Neural cell (in vitro differentiated cells): Measurements from ENCODE around the gene RAB17. TPM values are rescaled to one million over a fixed set of nuclear protein-coding genes. Genes with fewer than 3 reads are reported as not detected.

ENCODE experiments used
- H2AFZ ChIP-seq: fragments of 200-600, 300-800 bp; sonication (generic), shearing (Covaris generic); 2 replicates; pipeline ENCODE4 v1.6.0; 2014; ENCODE audit warnings: low read depth, mild to moderate bottlenecking, antibody characterized with exemption, low read length, moderate library complexity
- H3F3A ChIP-seq: fragments of 200-600 bp; shearing (Covaris generic); 2 replicates; pipeline ENCODE4 v1.6.1; 2016; ENCODE audit warnings: mild to moderate bottlenecking, moderate library complexity, mixed read lengths, antibody characterized with exemption, low read length; ENCODE audit not compliant: insufficient read depth, poor library complexity, severe bottlenecking
- H3K27ac ChIP-seq: fragments of 200-600, 300-800 bp; sonication (generic), shearing (Covaris generic); 2 replicates; pipeline ENCODE4 v1.5.1; 2014; ENCODE audit warnings: mild to moderate bottlenecking, low read length, moderate library complexity
- H3K27me3 ChIP-seq: fragments of 300-800, 200-600 bp; sonication (generic), shearing (Covaris generic); 2 replicates; pipeline ENCODE4 v1.6.0; 2014; ENCODE audit warnings: mild to moderate bottlenecking, low read depth, low read length, moderate library complexity; ENCODE audit not compliant: insufficient read depth
- H3K36me3 ChIP-seq: fragments of 300-800, 200-600 bp; sonication (generic), shearing (Covaris generic); 2 replicates; pipeline ENCODE4 v1.5.1; 2014; ENCODE audit warnings: mild to moderate bottlenecking, antibody characterized with exemption, low read length, moderate library complexity; ENCODE audit not compliant: insufficient read depth
- H3K4me2 ChIP-seq: fragments of 300-800, 200-600 bp; sonication (generic), shearing (Covaris generic); 2 replicates; pipeline ENCODE4 v1.6.0; 2014; ENCODE audit warnings: mild to moderate bottlenecking, low read length
- H3K4me3 ChIP-seq: fragments of 300-800, 200-600 bp; sonication (generic), shearing (Covaris generic); 2 replicates; pipeline ENCODE4 v1.5.1; 2014; ENCODE audit warnings: mild to moderate bottlenecking, low read length, moderate library complexity
- H3K79me2 ChIP-seq: fragments of 200-600 bp; shearing (Covaris generic); replicated peaks from 2 replicates; pipeline ENCODE4 v1.6.0; 2014; ENCODE audit warnings: mild to moderate bottlenecking, low read length, moderate library complexity; ENCODE audit not compliant: insufficient read depth
- H3K9ac ChIP-seq: fragments of 300-800, 200-600 bp; sonication (generic), shearing (Covaris generic); 2 replicates; pipeline ENCODE4 v1.6.1; 2016; ENCODE audit warnings: mild to moderate bottlenecking, low read length, mixed read lengths
- H3K9me2 ChIP-seq: fragments of 200-600 bp; shearing (Covaris generic); 2 replicates; pipeline ENCODE4 v1.6.1; 2016; ENCODE audit warnings: mild to moderate bottlenecking, low read length, mixed read lengths; ENCODE audit not compliant: insufficient read depth
- H3K9me3 ChIP-seq: fragments of 200-600, 300-800 bp; sonication (generic), shearing (Covaris generic); 2 replicates; pipeline ENCODE4 v1.6.1; 2016; ENCODE audit warnings: mild to moderate bottlenecking, mixed run types, low read length, moderate library complexity, mixed read lengths
- H4K20me1 ChIP-seq: fragments of 200-600 bp; shearing (Covaris generic); 2 replicates; pipeline ENCODE4 v1.6.1; 2016; ENCODE audit warnings: mild to moderate bottlenecking, mixed run types; ENCODE audit not compliant: insufficient read depth
- EP300 ChIP-seq: fragments of 450-650 bp; conservative IDR thresholded peaks from 2 replicates; pipeline ENCODE4 v1.6.1; 2014; ENCODE audit warnings: antibody characterized with exemption, mild to moderate bottlenecking, moderate library complexity; ENCODE audit not compliant: poor library complexity, severe bottlenecking
- EZH2 ChIP-seq: fragments of 200-600, 300-800 bp; shearing (Covaris generic), sonication (generic); IDR thresholded peaks from 2 replicates; pipeline ENCODE4 v1.6.1; 2014; ENCODE audit warnings: antibody characterized with exemption, low read length, borderline replicate concordance, mild to moderate bottlenecking; ENCODE audit not compliant: insufficient read depth, poor library complexity, severe bottlenecking
- MXI1 ChIP-seq: fragments of 450-650 bp; conservative IDR thresholded peaks from 2 replicates; pipeline ENCODE4 v1.6.1; 2014; ENCODE audit warnings: antibody characterized with exemption, mild to moderate bottlenecking; ENCODE audit not compliant: poor library complexity, severe bottlenecking
- POLR2AphosphoS5 ChIP-seq: IDR thresholded peaks from 2 replicates; pipeline ENCODE4 v1.6.1; 2012
- RAD21 ChIP-seq: fragments of 450-650 bp; conservative IDR thresholded peaks from 2 replicates; pipeline ENCODE4 v1.6.1; 2014; ENCODE audit warnings: antibody characterized with exemption, mild to moderate bottlenecking, moderate library complexity
- SMC3 ChIP-seq: fragments of 450-650 bp; conservative IDR thresholded peaks from 2 replicates; pipeline ENCODE4 v1.6.1; 2014; ENCODE audit warnings: antibody characterized with exemption, mild to moderate bottlenecking, moderate library complexity; ENCODE audit not compliant: poor library complexity
- TAF1 ChIP-seq: IDR thresholded peaks from 2 replicates; pipeline ENCODE4 v1.6.1; 2012; ENCODE audit warnings: low read depth
- polyA plus RNA-seq: library from polyadenylated mRNA; depleted of rRNA; stranded (reverse); fragments of >200 nt; gene quantifications from 2 replicates; pipeline ENCODE4 v1.2.3, GENCODE V29; 2014
- TF ChIP-seq, protein P1 (sequence below): fragments of 450-650 bp; IDR thresholded peaks from 2 replicates; pipeline ENCODE4 v1.5.1; 2014; ENCODE audit warnings: antibody characterized with exemption, mild to moderate bottlenecking, moderate library complexity; ENCODE audit not compliant: poor library complexity, severe bottlenecking
- TF ChIP-seq, protein P2 (sequence below): IDR thresholded peaks from 2 replicates; pipeline ENCODE4 v1.6.1; 2012; ENCODE audit warnings: borderline replicate concordance

Gene RAB17
- polyA plus RNA-seq, 1 donor from 2014 or later: not detected

DNA sequence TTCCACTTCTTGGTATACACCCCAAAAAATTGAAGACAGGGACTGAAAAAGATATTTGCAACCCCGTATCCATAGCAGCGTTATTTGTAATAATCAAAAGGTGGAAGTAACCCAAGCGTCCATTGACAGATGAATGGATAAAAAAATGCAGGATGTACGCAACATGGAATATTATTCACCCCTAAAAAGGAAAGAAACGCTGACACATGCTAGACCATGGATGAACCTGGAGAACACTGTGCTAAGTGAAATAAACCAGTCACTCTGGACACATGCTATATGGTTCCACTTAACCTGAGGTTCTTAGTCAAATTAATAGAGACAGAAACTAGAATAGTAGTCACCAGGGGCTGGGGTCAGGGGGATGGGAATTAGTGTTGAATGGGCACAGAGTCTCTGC lies 62.8 kb downstream of the RAB17 start:
- Histone ChIP-seq H4K20me1 (no peaks in the 10 kb centered on the region), H3K9me3 (no peaks in the 10 kb centered on the region), H2AFZ (no peak overlapping the region), H3K79me2 (no peaks in the 10 kb centered on the region), H3K36me3 (no peaks in the 10 kb centered on the region), H3K9me2 (no peaks in the 10 kb centered on the region), H3K27me3 (no peaks in the 10 kb centered on the region), H3K4me3 (no peak overlapping the region), H3K9ac (no peak overlapping the region), H3K27ac (no peak overlapping the region), H3F3A (no peaks in the 10 kb centered on the region), H3K4me2 (no peak overlapping the region)
- TF ChIP-seq EP300 (no peak), TAF1 (no peak), MXI1 (no peak), RAD21 (no peak)
- TF ChIP-seq, protein P1, sequence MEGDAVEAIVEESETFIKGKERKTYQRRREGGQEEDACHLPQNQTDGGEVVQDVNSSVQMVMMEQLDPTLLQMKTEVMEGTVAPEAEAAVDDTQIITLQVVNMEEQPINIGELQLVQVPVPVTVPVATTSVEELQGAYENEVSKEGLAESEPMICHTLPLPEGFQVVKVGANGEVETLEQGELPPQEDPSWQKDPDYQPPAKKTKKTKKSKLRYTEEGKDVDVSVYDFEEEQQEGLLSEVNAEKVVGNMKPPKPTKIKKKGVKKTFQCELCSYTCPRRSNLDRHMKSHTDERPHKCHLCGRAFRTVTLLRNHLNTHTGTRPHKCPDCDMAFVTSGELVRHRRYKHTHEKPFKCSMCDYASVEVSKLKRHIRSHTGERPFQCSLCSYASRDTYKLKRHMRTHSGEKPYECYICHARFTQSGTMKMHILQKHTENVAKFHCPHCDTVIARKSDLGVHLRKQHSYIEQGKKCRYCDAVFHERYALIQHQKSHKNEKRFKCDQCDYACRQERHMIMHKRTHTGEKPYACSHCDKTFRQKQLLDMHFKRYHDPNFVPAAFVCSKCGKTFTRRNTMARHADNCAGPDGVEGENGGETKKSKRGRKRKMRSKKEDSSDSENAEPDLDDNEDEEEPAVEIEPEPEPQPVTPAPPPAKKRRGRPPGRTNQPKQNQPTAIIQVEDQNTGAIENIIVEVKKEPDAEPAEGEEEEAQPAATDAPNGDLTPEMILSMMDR: no peak

DNA sequence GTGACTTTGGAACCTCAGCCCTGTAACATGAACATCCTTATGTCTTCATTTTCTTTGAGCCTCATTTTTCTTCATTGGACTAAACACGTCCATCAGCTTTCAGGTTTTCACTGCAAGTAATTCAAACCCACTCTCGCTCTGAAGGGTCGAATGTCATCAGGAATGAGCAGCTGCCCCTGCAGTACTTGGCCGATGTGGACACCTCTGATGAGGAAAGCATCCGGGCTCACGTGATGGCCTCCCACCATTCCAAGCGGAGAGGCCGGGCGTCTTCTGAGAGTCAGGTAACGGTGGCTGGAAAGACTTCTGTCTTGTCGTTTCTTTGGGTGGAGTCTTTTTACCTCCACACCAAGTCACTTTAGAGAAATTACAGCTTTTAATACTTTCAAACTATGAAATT lies 63.3 kb downstream of the RAB17 start:
- no peaks in the 10 kb centered on the region for H3K36me3 ChIP-seq
- no peak overlapping the region for H3K4me3 ChIP-seq
- no peak overlapping the region for H3K27ac ChIP-seq
- no peaks in the 10 kb centered on the region for H3K27me3 ChIP-seq
- no peaks in the 10 kb centered on the region for H3K9me2 ChIP-seq
- no peak overlapping the region for H3K9ac ChIP-seq
- H3F3A ChIP-seq: no peaks in the 10 kb centered on the region
- H4K20me1 ChIP-seq: no peaks in the 10 kb centered on the region
- TF ChIP-seq RAD21 (no peak), MXI1 (no peak), SMC3 (no peak), POLR2AphosphoS5 (no peak), TAF1 (no peak), EP300 (no peak), EZH2 (no peak)
- TF ChIP-seq, protein P1: no peak
- TF ChIP-seq, protein P2, sequence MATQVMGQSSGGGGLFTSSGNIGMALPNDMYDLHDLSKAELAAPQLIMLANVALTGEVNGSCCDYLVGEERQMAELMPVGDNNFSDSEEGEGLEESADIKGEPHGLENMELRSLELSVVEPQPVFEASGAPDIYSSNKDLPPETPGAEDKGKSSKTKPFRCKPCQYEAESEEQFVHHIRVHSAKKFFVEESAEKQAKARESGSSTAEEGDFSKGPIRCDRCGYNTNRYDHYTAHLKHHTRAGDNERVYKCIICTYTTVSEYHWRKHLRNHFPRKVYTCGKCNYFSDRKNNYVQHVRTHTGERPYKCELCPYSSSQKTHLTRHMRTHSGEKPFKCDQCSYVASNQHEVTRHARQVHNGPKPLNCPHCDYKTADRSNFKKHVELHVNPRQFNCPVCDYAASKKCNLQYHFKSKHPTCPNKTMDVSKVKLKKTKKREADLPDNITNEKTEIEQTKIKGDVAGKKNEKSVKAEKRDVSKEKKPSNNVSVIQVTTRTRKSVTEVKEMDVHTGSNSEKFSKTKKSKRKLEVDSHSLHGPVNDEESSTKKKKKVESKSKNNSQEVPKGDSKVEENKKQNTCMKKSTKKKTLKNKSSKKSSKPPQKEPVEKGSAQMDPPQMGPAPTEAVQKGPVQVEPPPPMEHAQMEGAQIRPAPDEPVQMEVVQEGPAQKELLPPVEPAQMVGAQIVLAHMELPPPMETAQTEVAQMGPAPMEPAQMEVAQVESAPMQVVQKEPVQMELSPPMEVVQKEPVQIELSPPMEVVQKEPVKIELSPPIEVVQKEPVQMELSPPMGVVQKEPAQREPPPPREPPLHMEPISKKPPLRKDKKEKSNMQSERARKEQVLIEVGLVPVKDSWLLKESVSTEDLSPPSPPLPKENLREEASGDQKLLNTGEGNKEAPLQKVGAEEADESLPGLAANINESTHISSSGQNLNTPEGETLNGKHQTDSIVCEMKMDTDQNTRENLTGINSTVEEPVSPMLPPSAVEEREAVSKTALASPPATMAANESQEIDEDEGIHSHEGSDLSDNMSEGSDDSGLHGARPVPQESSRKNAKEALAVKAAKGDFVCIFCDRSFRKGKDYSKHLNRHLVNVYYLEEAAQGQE: no peak
- H3K79me2 ChIP-seq: no peaks in the 10 kb centered on the region
- H3K4me2 ChIP-seq: no peak overlapping the region
- no peak overlapping the region for H2AFZ ChIP-seq
- no peaks in the 10 kb centered on the region for H3K9me3 ChIP-seq
